HG03139 (cell line): ENCODE results near the gene MDM4.
"Not testable (repeated sequence)": the region's sequence is repeated elsewhere in the genome, so short reads cannot be mapped to it uniquely, and the experiment has no call there.

Experiments used
- ATAC-seq: cut with Tn5 transposase; IDR thresholded peaks from one replicate; pipeline ENCODE4 v1.9.1; 2021; ENCODE audit not compliant: unreplicated experiment

Gene MDM4

DNA sequence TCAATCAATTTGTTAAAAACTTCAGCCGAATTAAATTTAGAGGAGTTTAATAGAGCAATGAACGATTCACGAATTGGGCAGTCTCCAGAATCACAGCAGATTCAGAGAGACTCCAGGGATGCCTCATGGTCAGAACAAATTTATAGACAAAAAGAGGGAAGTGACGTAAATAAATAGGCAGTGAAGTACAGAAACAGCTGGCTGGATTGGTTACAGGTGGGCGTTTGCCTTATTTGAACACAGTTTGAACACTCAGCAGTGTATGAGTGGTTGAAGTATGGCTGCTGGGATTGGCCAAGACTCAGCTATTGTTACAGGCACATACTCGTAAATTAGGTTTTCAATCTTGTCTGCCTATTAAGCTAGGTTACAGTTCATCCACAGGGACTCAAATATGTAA lies 43.8 kb downstream of the MDM4 start:
- not testable (repeated sequence) for ATAC-seq

DNA sequence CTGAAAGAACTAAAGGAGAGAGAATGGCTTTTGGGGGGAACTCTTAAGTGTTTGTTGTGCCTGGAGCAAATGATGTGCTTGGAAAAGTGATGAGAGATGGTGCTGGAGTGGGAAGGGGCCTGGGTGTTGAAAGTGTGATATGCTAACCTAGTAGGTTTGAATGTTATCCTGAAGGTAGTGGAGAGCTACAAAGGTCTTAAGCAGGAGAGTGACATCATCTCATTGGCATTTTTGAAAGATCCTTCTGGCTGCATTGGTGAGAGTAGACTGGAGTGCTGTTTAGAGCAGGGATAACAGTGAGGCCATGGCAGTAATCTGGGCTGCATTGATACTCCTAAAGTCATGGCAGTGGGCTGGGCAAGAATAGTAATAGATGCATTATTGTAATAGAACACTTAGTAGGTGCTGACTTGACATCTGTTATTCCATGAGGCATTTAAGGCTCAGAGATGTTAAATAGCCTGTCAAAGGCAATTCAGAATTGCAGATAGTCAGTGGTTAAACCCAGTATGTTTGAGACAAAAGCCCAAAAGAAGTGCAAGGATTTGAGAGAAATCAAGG lies 44.5 kb downstream of the MDM4 start:
- no peak for ATAC-seq

DNA sequence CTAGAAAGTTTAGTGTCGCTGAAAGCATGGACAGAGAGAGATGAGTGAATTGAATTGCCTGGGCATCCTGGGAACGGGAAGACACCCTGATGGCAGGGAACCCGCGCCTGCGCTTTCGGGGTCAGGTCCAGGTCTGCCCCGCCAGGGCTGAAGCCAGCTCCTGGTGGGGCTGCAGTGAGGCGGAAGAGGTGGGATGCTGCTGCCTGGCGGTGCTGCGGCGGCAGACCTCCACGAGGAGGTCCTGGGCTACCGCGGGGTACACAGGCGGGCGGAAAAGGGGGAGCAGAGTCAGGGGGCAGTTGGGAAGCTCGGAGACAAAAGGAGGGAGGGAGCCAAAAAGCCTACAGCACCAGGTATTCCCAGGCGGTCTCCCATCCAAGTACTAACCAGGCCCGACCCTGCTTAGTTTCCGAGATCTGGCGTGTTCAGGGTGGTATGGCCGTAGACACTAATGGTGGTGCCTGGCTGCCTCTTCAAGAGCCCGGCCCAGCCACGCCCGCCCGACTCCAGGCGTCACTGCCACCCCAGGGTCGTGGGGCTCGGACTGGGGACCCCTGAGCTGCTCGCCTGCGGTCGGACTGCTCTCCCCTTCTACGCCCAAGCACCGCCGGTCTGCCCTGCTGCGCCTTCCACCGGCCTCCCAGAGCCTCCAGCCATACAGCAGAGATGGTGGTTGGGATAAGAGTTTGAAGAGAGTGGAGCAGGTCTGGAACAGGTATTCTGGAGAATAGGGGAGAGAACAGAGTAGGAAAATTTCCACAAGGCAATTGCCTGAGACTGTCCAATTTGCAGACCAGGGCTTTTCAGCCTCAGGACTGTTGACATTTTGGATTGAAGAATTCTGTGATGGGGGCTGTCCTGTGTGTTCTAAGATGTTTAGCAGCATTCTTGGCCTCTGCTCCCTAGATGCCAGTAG lies 46.1 kb downstream of the MDM4 start:
- ATAC-seq = no peak

DNA sequence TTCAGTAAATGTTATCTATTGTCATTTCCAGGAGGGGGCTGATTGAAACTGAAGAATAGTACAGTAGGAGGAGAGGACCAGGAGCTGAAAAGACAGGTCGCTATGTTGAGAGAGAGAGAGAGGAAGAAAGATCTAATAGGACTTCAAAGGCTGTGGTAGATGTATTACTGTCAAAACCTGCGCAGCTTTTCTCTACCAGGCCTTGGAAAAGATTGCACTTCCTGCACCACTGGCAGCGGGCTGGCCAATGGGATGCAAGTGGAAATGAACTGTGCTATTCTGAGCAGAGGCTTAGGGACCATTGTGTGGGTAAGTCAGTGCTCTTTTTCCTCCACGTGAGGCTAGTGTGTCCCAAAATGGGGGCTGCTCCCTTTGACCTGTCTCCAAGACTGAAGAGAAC lies 47.1 kb downstream of the MDM4 start:
- ATAC-seq = no peak

DNA sequence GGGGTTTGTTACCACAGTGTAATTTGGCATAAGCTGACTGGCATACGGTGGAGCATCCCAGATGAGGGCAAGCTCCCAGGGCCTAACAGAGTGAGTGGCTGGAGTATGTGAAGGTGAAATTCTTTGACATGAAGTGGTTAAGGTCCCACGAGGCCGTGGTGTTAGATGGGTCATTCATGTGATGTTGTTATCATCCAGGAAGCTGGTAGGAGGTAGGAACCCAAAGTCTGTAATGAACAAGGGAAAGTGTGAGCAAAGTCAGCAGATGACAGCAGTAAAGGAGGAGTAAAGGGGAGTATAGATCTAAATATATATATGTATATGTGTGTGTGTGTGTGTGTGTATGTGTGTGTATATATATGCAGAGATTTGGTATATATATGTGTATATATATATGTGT lies 47.6 kb downstream of the MDM4 start:
- ATAC-seq = no peak

DNA sequence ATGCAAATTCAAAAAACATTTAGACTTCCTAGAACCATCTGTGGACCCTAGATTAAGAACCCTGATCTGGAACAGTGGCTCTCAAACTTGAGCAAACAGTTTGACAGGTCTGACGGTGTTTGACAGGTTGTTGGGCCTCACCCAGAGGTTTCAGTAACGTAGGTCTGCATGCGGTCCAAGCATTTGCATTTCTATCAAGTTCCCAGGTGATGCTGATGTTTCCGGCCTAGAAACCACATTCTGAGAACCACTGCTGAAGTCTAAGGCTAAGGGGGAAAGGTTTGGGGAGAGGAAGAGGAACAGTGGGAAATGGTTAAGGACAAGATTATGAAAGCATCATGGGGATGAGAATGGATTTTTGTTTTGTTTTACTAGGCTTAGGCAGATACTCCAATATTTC lies 48.6 kb downstream of the MDM4 start:
- peak; percentile 75 for ATAC-seq

DNA sequence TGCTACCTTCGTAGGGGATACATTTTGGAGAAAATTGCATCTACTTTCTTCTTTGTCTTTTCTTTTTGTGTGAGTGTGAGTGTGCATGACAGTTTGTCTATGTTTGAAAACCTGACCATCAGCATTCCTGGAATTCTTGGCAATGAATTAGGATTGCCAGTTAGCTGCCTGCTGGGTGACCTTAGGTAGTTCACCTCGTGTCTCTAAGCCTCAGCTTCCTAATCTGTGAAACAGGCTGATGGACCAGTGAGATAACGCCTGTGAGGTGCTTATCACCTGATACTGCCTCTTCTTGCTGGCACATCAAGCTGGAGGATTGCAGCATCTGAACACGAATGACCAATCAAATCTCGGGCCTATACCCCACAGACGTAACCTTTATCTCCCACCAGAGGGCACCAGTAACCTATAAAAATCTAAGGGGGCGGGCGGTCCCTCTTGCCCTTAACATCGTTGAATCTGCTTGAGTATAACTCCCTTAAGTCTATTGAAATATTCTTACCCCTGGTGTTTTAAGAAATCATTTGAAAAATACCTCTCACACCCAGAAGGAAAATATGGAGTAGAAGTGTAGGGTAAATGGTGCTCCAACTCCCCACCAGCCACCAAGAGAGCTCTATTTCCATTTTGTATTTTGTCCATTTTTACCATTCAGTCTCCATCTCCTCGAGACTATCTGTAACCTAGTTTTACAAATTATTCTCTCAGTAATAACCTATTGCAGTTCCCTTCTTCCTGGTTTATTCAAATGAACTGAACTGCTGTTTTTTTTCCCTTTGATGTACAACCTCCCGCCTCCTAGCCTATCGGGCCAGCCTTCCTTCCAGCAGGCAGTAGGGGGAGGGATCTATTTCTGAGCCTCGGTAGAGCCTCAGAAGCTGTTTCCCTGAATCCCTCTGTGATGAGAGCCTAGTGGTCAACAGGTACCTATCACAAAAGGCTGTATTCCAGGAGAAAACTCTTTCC lies 49.7 kb downstream of the MDM4 start:
- no peak for ATAC-seq

DNA sequence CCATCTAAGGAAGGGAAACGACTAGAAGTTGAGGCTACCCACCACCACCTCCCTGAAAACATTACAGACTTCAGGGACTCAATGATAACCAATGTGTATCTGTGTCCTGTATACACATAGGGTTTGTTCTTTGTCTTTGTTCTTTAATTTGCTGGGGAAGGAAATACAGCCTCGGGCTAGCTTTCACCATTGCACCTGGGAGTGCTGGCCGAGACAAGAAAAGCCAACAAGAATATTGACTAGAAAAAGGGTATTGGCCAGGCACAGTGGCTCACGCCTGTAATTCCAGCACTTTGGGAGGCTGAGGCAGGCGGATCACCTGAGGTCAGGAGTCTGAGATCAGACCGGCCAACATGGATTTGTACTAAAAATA lies 50.4 kb downstream of the MDM4 start:
- ATAC-seq = no peak

DNA sequence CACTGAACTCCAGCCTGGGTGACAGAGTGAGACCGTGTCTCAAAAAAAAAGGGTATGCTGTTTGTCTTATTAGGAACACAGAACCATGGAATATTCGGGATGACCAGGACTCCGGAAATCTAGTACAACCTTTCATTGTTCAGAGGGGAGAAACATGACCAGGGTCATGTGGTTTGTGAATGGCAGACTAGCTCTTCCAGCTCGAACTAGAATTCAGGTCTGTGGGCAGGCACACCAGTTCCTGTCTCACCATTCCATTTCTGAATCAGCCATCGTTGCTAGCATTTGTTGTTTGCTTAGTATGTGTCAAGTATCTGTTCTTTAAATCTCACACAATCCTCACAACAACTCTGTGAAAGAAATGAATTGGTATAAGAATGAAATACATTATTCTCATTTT lies 50.9 kb downstream of the MDM4 start:
- no peak for ATAC-seq

DNA sequence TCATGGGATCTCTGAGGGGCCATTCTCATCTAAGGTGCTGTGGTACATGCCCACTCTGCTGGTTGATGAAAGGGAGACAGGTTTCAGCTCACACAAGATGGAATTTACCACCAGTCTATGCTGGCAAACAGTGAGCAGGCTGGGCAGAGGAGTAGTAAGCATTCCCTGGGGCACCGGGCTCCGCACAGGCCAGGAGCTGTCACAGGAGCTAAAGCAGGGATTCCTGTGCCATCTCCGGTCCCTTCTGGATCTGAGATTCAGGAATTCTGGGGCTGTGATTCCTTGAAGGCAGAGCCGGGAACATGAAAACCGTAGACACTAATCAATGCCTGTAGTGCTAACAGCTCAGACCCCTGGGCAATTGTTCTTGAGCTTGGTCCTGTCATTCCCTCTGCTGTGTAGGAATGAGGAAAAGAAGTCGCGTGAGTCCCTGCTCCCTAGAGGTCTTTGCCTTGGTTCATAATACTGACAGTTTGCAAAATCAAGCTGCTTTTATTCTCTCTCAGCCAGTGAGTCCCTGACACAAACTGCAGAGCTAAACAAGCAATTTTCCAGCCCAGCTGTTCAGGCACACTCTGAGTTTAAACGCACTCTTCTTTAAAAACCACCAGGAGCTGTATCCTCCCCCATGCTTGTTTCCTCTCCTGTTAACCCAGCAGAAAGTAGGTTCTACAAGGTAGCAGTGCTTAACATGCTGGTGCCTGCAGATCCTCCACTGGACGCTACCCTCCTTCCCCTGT lies 52.5 kb downstream of the MDM4 start:
- ATAC-seq = no peak

DNA sequence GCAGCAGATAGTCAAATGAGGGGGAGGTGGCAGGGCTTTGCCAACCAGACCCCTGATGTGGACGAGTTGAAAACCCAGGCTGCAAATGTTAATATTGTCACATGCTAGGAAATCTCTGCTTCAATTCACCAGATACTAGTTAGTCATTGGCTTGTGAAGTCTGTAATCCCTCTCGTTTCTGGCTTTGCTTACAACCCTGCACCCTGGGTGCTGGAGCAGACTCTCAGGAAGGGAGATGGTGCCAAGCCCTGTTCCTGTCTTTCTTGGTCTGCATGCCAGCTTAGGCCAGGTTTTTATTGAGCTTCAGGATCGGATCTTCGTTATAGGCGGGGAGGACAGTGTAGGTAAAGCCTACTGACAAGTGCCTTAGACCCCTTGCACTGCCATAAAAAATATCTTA lies 53.3 kb downstream of the MDM4 start:
- ATAC-seq = no peak

DNA sequence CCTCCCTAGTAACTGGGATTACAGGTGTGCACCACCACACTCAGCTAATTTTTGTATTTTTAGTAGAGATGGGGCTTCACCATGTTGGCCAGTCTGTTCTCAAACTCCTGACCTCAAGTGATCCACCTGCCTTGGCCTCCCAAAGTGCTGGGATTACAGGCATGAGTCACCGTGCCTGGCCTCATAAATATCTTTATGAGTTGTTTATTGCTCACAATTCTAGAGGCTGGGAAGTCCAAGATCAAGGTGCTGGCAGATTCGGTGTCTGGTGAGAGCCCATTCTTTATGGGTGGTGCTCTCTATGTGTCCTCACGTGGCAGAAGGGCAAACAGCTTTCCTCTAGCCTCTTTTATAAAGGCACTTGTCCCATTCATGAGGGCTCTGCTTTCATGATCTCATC lies 53.8 kb downstream of the MDM4 start:
- not testable (repeated sequence) for ATAC-seq

DNA sequence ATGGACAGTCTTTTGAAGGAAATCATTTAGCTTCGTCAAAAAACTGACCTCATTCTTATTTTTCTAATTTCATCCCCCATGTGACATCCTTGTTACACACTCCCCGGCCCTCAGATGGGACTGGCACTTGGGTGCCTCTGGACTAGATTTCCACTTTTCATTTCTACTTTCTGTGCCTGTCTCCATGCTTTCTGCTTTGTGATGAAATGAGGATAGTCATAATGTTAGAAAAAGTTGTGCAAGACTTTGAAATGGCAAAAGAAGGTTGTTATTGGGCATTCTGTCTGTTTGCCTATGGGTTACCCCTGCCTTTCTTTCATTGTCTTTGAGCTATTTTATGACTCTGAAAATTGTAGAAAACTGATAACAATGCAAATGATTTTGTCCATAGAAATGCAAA lies 54.9 kb downstream of the MDM4 start:
- ATAC-seq = no peak

DNA sequence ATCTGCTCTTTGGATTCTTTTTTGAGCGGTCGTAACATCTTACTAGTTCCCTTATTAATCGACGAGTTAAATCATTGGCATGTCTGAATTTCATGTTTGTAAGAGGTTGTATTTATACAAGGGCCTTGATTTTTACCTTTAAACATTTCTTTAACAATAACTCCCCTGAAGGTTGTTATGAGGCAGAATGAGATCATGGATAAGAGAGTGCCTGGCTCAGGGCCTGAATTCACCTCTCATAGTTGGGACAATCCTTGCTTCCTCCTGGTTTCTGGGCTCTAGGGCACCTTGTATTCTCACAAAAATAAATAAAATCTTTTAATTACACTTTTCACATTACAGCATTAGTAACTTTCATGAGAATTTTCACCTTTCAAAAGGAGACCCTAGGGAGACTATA lies 55.4 kb downstream of the MDM4 start:
- no peak for ATAC-seq

DNA sequence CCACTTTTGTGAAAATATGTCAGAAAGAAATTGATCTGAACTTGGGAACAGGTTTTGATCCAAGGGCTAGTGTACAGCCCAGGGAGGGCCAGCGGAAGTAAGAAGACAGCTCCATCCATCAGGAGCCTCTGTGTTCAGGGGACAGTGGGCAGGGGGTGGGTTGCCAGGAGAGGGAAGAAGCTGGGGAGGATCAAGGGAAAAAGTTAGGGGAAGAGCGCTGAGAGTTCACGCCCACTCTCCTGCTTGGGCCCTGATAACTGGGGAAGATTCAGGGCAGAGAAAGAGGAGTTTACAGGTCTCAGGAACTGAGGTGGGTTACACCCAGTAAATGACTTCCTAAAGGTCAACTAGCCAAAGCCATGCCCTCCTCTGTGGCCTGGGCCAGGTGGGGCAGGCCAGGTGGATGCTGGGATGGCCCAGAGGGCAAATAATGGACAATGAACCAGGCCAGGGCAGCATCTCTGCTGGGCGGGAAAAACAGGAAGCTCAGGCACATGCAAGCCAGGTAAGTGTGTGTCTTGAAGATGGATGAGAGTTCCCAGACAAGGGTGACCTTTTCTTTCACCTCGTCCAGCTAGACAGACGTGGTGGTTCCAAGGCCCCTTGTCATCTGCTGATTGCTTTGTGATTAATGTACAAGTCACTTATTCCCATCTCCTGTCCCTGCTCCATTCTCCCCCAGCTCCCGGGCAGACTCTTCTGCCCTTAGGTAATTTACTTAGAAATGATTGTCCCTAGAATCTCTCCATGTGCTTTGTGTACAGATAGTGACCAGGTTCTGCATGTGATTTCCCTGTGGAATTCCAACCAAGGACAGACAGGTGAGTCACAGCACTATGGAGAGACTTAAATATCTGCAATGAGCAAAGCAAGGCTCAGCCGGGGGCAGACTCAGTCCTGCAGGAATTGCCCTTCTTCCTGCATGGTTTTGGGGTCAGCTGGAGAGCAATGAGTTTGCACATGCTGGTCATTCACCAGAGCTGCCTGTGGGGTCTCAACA lies 57.0 kb downstream of the MDM4 start:
- no peak for ATAC-seq

DNA sequence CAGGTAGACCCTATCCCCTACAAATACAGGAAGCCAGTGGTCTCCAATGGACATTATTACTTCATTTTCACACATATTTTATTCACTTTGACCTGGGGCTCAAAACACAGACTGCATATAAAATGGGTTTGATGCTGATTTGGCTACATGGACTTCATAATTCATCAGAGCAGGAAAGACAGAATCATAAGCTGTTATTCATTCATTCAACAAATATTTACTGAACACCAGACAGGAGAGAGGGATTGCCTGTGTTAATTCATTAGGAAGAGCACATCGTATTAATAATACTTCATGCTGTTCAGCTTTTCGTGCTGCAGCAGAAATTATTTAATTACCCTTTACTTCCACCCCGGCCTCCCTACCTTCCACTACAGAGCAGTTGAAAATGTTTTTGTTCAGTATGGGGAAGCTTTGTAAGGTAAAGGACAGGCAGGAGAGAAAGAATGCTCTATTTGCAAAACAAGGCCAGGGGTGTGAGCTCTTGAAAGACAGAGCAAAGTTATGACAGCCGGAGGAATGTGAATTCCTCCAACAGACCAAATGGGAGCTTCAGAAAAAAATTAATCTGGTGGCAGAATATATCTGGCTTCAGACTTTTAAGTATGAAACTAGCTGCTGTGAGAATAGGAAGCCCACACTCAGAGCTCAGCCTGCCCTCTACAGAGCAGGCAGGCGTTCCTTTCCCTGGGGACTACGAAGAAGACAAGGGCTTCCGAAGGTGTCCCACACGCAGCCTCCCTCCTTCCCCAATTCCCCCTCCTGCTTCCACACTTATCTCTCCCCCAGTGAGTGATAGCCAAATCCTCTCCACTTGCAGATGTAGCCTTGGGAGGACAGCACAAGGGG lies 58.0 kb downstream of the MDM4 start:
- ATAC-seq = no peak

DNA sequence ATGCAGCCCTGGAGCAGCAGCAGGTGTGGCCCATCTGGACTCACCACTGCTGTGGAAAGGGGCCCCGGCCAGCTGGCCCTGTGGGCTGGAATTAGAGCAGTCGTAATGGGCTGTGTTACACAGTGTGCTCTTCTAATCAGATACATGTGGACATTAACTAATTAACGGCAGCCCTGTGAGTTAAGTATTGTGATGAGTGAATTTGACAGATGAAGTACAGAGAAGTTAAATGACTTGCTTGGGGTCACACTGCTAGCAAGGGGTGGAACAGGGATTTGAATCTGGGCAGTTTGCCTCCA lies 58.6 kb downstream of the MDM4 start:
- ATAC-seq = no peak

DNA sequence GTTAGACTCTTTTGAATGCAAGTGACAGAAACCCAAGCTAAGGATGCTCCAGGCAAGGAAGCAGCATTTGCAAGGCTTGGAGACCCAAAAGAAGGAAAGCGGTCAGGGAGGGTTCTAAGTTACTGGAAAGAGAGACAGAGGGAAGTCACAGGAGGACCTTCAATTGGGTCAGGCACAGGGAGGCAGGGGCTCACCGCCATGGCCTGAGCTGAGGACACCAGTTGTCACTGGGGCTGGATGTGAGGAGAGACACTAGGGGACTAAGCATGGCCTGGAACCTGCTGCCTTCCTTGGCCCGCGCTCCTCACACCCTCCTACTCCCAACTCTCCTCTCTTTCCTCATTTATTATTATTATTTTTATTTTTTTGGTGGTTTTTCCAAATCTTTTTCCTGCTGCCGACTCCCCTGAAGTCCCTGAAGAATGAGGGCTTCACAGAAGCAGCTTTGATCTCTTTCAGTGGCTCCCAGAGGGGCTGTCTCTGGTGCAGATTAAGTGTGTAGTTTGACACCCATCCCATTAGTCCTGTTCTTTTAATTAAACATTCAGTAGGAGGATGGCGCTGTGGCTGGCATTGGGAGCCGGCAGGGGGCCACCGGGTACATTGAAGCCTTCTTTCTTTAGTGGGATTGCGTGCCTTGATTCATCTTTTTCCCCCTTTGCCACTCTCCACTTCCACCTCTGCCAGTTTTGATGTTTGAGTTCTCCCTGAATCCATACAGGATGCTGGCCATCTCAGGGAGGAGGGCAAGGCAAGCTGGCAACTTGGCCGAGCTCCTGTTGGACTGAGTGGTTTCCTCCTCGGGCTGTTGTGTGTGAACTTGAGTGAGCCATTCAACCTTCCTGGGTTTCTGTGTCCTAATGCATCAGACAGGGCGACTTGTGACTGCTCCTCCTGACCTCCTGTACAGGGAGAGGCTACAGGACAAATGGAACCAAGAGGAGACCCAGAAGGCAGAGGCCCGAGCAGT lies 59.3 kb downstream of the MDM4 start:
- no peak for ATAC-seq
